NB4 (cell line): ENCODE results near the gene PDE9A.
"Not testable (repeated sequence)": the region's sequence is repeated elsewhere in the genome, so short reads cannot be mapped to it uniquely, and the experiment has no call there.

ENCODE experiments used
- DNase-seq: peaks from one replicate; pipeline ENCODE4 v3.0.0; 2010; ENCODE audit warnings: low read depth
- H3K4me3 ChIP-seq: one replicate; pipeline ENCODE4 v1.5.1; 2011; ENCODE audit warnings: mild to moderate bottlenecking, low read depth, low read length, moderate library complexity
- MYC ChIP-seq: IDR thresholded peaks from 2 replicates; pipeline ENCODE4 v1.6.1; 2011; ENCODE audit warnings: low read depth, low read length
- POLR2A ChIP-seq: IDR thresholded peaks from 2 replicates; pipeline ENCODE4 v1.6.1; 2011; ENCODE audit warnings: mild to moderate bottlenecking; ENCODE audit not compliant: insufficient read length; ENCODE audit errors: extremely low read depth
- TF ChIP-seq, protein P1 (sequence below): IDR thresholded peaks from 2 replicates; pipeline ENCODE4 v1.6.1; 2011; ENCODE audit warnings: low read depth, low read length
- TF ChIP-seq, protein P2 (sequence below): IDR thresholded peaks from one replicate; pipeline ENCODE4 v1.5.1; 2012; ENCODE audit warnings: low read depth, low read length

Gene PDE9A

DNA sequence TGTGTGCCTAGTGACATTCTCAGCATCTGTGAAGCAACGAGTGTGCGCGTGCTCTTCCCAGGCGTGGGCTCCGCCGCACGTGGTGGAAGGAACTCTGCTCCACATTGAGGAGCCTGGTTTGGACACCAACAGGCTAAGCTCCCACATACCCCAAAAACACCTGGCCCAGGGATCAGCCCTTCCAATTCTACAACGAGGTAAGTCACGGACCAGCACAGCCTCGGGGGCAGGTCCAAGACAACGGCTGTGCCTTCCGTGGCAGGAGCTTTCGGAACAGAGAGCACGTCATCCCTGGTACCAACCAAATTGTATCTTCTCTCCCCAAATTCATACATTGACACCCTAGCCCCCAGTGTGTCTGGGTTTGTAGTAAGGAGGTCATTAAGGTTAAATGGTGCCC is 27.2 kb upstream of the PDE9A start:
- H3K4me3 ChIP-seq = no peak overlapping the region
- TF ChIP-seq, protein P1, sequence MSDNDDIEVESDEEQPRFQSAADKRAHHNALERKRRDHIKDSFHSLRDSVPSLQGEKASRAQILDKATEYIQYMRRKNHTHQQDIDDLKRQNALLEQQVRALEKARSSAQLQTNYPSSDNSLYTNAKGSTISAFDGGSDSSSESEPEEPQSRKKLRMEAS = no peak
- DNase-seq = no peak

DNA sequence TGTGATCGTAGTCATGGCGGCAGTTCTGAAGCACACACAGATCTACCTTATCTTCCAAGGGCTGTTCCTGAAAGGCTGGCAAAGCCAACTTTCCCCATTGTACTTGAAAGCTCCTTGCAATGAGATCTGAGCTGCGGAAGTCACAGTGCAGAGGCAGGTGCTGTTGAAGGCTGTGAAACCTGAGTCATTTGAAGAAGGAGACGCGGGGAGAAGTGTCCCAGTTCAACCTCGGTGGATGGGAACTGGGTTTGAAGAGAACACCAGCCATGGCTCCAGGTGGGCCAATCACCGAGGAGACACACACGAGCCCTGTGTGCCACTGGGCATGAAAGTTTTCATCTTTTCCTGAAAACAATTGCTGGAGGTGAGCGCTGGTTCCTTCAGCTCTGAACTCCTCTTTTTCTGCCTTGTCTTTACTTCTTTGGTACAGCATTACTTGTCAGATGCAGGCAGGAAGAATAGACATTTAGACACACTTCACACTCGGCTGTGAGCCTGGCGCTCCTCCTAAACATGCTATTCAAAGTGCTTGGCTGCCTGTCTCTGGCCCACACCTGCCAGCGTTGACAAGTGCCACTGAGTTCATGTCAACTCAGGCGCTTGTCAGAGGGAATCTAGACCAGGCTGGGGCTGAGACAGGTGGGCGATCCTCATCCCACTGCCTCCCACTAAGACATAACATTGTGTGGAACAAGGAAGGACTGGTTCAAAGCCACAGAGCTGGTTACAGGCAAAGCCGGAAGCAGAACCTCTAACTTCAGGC is 25.7 kb upstream of the PDE9A start:
- no peak for DNase-seq
- H3K4me3 ChIP-seq = no peak overlapping the region
- TF ChIP-seq POLR2A (no peak), MYC (no peak)
- TF ChIP-seq, protein P2, sequence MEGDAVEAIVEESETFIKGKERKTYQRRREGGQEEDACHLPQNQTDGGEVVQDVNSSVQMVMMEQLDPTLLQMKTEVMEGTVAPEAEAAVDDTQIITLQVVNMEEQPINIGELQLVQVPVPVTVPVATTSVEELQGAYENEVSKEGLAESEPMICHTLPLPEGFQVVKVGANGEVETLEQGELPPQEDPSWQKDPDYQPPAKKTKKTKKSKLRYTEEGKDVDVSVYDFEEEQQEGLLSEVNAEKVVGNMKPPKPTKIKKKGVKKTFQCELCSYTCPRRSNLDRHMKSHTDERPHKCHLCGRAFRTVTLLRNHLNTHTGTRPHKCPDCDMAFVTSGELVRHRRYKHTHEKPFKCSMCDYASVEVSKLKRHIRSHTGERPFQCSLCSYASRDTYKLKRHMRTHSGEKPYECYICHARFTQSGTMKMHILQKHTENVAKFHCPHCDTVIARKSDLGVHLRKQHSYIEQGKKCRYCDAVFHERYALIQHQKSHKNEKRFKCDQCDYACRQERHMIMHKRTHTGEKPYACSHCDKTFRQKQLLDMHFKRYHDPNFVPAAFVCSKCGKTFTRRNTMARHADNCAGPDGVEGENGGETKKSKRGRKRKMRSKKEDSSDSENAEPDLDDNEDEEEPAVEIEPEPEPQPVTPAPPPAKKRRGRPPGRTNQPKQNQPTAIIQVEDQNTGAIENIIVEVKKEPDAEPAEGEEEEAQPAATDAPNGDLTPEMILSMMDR = no peak
- TF ChIP-seq, protein P1 = no peak

DNA sequence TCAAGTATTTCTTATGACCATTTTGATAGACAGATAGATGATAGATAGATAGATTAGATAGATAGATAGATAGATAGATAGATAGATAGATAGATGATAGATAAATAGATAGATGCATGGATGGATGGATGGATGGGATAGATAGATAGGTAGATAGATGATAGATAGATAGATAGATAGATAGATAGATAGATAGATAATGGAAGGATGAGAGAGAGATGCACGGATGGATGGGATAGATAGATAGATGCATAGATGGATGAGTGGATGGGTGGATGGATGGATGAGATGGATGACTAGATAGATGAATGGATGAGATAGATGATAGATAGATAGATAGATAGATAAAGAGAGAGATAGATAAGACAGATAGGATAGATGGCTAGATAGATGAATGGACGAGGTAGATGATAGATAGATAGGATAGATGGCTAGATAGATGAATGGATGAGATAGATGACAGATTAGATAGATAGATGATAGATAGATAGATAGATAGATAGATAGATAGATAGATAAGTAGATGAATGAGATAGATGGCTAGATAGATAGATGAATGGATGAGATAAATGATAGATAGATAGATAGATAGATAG is 24.9 kb upstream of the PDE9A start:
- not testable (repeated sequence) for H3K4me3 ChIP-seq, DNase-seq

DNA sequence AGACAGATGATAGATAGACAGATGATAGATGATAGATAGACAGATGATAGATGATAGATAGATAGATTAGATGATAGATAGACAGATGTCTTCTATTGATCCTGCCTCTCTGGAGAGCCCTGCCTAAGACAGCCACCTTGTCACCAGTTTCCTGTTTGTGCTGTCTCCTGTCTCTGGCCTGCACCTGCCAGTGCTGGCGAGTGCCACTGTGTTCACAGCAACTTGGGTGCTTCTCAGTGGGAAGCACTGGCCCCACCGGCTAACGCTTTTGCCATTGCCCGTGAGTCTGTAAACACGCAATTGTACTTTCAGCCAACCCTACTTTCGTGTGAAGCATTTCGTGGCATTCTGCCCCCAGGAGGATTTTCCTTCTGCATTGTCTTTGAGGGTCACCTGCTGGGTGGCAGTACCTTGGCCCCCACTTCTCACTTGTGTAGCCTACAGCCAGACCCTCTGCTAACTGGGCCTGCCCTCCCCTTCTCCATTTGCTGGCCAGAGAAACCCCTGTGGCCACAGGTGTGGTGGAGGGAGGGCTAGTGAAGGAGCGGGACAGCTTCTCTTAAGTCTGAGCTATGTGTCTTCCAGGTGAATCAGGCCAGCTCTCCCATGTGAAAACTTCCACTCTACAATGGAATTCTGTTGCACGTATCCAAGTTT is 23.4 kb upstream of the PDE9A start:
- DNase-seq = no peak
- H3K4me3 ChIP-seq = no peak overlapping the region
- TF ChIP-seq, protein P2 = no peak
- TF ChIP-seq POLR2A (no peak), MYC (no peak)
- TF ChIP-seq, protein P1 = no peak

DNA sequence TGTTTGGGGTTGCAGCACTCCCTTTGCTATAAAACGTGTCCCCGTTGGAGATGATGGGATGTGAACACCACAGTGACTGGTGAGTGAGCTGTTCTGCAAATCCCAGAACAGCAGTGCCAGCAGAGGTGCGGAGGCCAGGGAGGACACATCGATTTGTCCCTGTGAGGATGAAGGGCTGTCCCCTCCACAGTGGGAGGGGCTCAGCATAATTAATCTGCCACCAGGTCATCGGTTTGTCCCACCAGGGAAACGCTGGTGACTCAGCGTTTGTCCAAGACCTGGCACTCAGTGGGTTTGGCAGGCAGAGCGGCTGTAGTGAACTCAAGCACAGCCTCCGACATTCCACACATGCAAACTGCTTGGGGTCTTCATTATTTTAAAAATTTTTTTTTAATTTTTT is 22.8 kb upstream of the PDE9A start:
- TF ChIP-seq POLR2A = no peak
- TF ChIP-seq MYC = no peak
- TF ChIP-seq, protein P1 = no peak
- TF ChIP-seq, protein P2 = no peak
- H3K4me3 ChIP-seq = no peak overlapping the region
- no peak for DNase-seq

DNA sequence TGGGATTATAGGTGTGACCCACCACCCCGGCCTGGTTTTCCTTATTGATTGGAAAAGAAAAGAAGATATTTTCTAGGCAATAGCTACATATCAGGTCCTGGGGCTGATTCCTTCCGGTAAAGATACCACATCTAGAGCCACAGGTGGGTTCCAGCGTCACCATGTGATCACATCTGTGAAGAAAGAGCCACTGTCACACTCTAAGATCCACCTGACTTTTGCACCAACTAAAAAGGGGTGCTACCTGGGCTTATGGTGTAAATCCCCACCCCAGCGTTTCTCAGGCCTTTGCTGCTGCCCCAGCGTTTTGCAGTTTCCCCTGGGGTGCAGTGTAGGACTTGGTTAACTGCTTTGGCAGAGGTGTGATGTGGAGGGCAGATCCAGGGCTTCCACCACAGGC is 22.3 kb upstream of the PDE9A start:
- H3K4me3 ChIP-seq = no peak overlapping the region
- no peak for DNase-seq
- TF ChIP-seq MYC (no peak), POLR2A (no peak)
- TF ChIP-seq, protein P2 = no peak
- TF ChIP-seq, protein P1 = no peak
